NCI-H1092 treated with DMSO at 0.1 percent for 48 hours (cell line): ENCODE data around the gene ARHGEF11.
"Not testable (repeated sequence)": the region's sequence is repeated elsewhere in the genome, so short reads cannot be mapped to it uniquely, and the experiment has no call there.

Source experiments
- DNase-seq: peaks from one replicate; lab custom pipeline; 2025; lab: John Stamatoyannopoulos, UW

ARHGEF11 gene

GRCh38 chr1:157045250-157046218 lies at the start of gene ARHGEF11:
Gene ARHGEF11, minus strand, starts transcription at chr1:157045742. Its CDS starts 1,412 bp downstream, at chr1:157044330.
- DNase-seq, result peak; percentile 93

- DNase-seq, result no peak
Measured at GRCh38 chr1:157095091-157095490, 49.5 kb upstream of the ARHGEF11 start.

GRCh38 chr1:157092831-157093230 lies 47.3 kb upstream of the ARHGEF11 start:
- DNase-seq, result no peak

- DNase-seq, result no peak
Measured at GRCh38 chr1:157091668-157092273, 46.2 kb upstream of the ARHGEF11 start.

- DNase-seq, result no peak
Measured at GRCh38 chr1:157091186-157091585, 45.6 kb upstream of the ARHGEF11 start.

- no peak for DNase-seq
Measured at GRCh38 chr1:157090771-157091170, 45.2 kb upstream of the ARHGEF11 start.

- DNase-seq, result peak; percentile 61
Measured at GRCh38 chr1:157090196-157090647, 44.7 kb upstream of the ARHGEF11 start.

- DNase-seq, result no peak
Measured at GRCh38 chr1:157089789-157090188, 44.2 kb upstream of the ARHGEF11 start.

- no peak for DNase-seq
Measured at GRCh38 chr1:157088607-157089006, 43.1 kb upstream of the ARHGEF11 start.

- DNase-seq, result no peak
Measured at GRCh38 chr1:157087030-157087429, 41.5 kb upstream of the ARHGEF11 start.

GRCh38 chr1:157086299-157086698 lies 40.8 kb upstream of the ARHGEF11 start:
- no peak for DNase-seq

- DNase-seq, result no peak
Measured at GRCh38 chr1:157085421-157085820, 39.9 kb upstream of the ARHGEF11 start.

GRCh38 chr1:157084720-157085119 lies 39.2 kb upstream of the ARHGEF11 start:
- no peak for DNase-seq

GRCh38 chr1:157081707-157082106 lies 36.2 kb upstream of the ARHGEF11 start:
- no peak for DNase-seq

GRCh38 chr1:157080714-157081113 lies 35.2 kb upstream of the ARHGEF11 start:
- DNase-seq, result no peak

- no peak for DNase-seq
Measured at GRCh38 chr1:157077394-157077793, 31.9 kb upstream of the ARHGEF11 start.

- DNase-seq, result peak; percentile 80
Measured at GRCh38 chr1:157073944-157074685, 28.6 kb upstream of the ARHGEF11 start.

- DNase-seq, result no peak
Measured at GRCh38 chr1:157069601-157070000, 24.1 kb upstream of the ARHGEF11 start.

- DNase-seq, result not testable (repeated sequence)
Measured at GRCh38 chr1:157059241-157059640, 13.7 kb upstream of the ARHGEF11 start.

GRCh38 chr1:157056269-157056668 lies 10.7 kb upstream of the ARHGEF11 start:
- DNase-seq, result no peak

- not testable (repeated sequence) for DNase-seq
Measured at GRCh38 chr1:157055729-157056128, 10.2 kb upstream of the ARHGEF11 start.

- no peak for DNase-seq
Measured at GRCh38 chr1:157050836-157051235, 5.3 kb upstream of the ARHGEF11 start.
